WTC11 (cell line): ENCODE results near the gene KDM5B. TPM values are rescaled to one million over a fixed set of nuclear protein-coding genes. Genes with fewer than 3 reads are reported as not detected.
A peak's percentile ranks its signal among the peaks of the same experiment; 100 is the strongest.

Experiments used
- ATAC-seq: fragments of 200-7000 bp; cut with Tn5 transposase; 2 replicates; pipeline ENCODE4 v1.10.0; 2021; ENCODE audit warnings: mild to moderate bottlenecking, moderate library complexity
- CTCF ChIA-PET: fragments of 300-600 bp; sonication (Branson Sonifier 250); formaldehyde crosslinking; loops from one replicate; lab custom pipeline; 2021; ENCODE audit warnings: antibody characterized with exemption; lab: Charles Lee
- POLR2A ChIA-PET: fragments of 350-600 bp; sonication (Branson Sonifier 250); formaldehyde crosslinking; loops from one replicate; lab custom pipeline; 2021; ENCODE audit warnings: antibody characterized with exemption; lab: Charles Lee
- DNase-seq: peaks from one replicate; pipeline ENCODE4 v3.0.0; 2021; ENCODE audit warnings: low spot score
- H3K27ac Mint-ChIP-seq: 2 replicates; pipeline ENCODE4 v1.8.0; 2021; ENCODE audit warnings: mixed read lengths
- H3K27me3 Mint-ChIP-seq: 2 replicates; pipeline ENCODE4 v1.8.0; 2021; ENCODE audit warnings: low read depth, mild to moderate bottlenecking, moderate library complexity, mixed read lengths
- H3K36me3 Mint-ChIP-seq: 2 replicates; pipeline ENCODE4 v1.8.0; 2021; ENCODE audit warnings: mixed read lengths
- H3K4me1 Mint-ChIP-seq: 2 replicates; pipeline ENCODE4 v1.8.0; 2022; ENCODE audit warnings: mixed read lengths
- H3K4me3 Mint-ChIP-seq: 2 replicates; pipeline ENCODE4 v1.8.0; 2021; ENCODE audit warnings: mild to moderate bottlenecking, moderate library complexity, mixed read lengths
- H3K9me3 Mint-ChIP-seq: 2 replicates; pipeline ENCODE4 v1.8.0; 2021; ENCODE audit warnings: mixed read lengths
- ATF1 ChIP-seq: sonication (generic); formaldehyde crosslinking; IDR thresholded peaks from 2 replicates; pipeline ENCODE4 v1.8.1; 2023; ENCODE audit warnings: mild to moderate bottlenecking, moderate library complexity, missing genetic modification reagents
- CREM ChIP-seq: sonication (generic); formaldehyde crosslinking; IDR thresholded peaks from 2 replicates; pipeline ENCODE4 v1.8.1; 2022; ENCODE audit warnings: mild to moderate bottlenecking, missing genetic modification reagents, moderate library complexity
- FOXK1 ChIP-seq: sonication (generic); formaldehyde crosslinking; IDR thresholded peaks from 2 replicates; pipeline ENCODE4 v1.8.0; 2022; ENCODE audit warnings: mild to moderate bottlenecking, moderate library complexity, missing genetic modification reagents
- FOXP1 ChIP-seq: sonication (generic); formaldehyde crosslinking; IDR thresholded peaks from 2 replicates; pipeline ENCODE4 v1.8.0; 2022; ENCODE audit warnings: missing genetic modification reagents, mild to moderate bottlenecking, moderate library complexity, borderline replicate concordance
- HMGA2 ChIP-seq: fragments of 250-450 bp; sonication (Bioruptor Pico); IDR thresholded peaks from 2 replicates; pipeline ENCODE4 v1.4.0; 2021; ENCODE audit warnings: mild to moderate bottlenecking, moderate library complexity
- MXD4 ChIP-seq: fragments of 250-450 bp; sonication (Bioruptor Pico); IDR thresholded peaks from 2 replicates; pipeline ENCODE4 v1.8.0; 2021; ENCODE audit warnings: mild to moderate bottlenecking, moderate library complexity, borderline replicate concordance
- NFE2L1 ChIP-seq: sonication (generic); formaldehyde crosslinking; IDR thresholded peaks from 2 replicates; pipeline ENCODE4 v1.8.1; 2023; ENCODE audit warnings: missing genetic modification reagents
- OVOL2 ChIP-seq: fragments of 250-450 bp; sonication (Bioruptor Pico); IDR thresholded peaks from 2 replicates; pipeline ENCODE4 v1.9.0; 2021; ENCODE audit warnings: mild to moderate bottlenecking, borderline replicate concordance
- SOX15 ChIP-seq: fragments of 250-450 bp; sonication (Bioruptor Pico); IDR thresholded peaks from 2 replicates; pipeline ENCODE4 v1.9.0; 2021; ENCODE audit warnings: mild to moderate bottlenecking
- SP1 ChIP-seq: sonication (generic); formaldehyde crosslinking; conservative IDR thresholded peaks from 2 replicates; pipeline ENCODE4 v1.8.1; 2022; ENCODE audit warnings: missing genetic modification reagents
- TEAD4 ChIP-seq: sonication (generic); formaldehyde crosslinking; IDR thresholded peaks from 2 replicates; pipeline ENCODE4 v1.8.0; 2022; ENCODE audit warnings: mild to moderate bottlenecking, missing genetic modification reagents
- ZBTB43 ChIP-seq: sonication (generic); formaldehyde crosslinking; IDR thresholded peaks from 2 replicates; pipeline ENCODE4 v1.8.1; 2023; ENCODE audit warnings: mild to moderate bottlenecking, missing genetic modification reagents
- ZNF263 ChIP-seq: sonication (generic); formaldehyde crosslinking; IDR thresholded peaks from 2 replicates; pipeline ENCODE4 v1.8.1; 2022; ENCODE audit warnings: low read depth, mild to moderate bottlenecking, moderate library complexity, missing genetic modification reagents
- ZNF416 ChIP-seq: fragments of 250-450 bp; sonication (Bioruptor Pico); IDR thresholded peaks from 2 replicates; pipeline ENCODE4 v1.9.0; 2021; ENCODE audit warnings: mild to moderate bottlenecking, inconsistent platforms
- total RNA-seq: library from RNA; stranded (reverse); gene quantifications from 3 replicates; pipeline ENCODE4 v1.2.3, GENCODE V29; 2021
- TF ChIP-seq, protein P1 (sequence below): fragments of 250-450 bp; sonication (Bioruptor Pico); conservative IDR thresholded peaks from 2 replicates; pipeline ENCODE4 v1.9.0; 2021; ENCODE audit warnings: mild to moderate bottlenecking
- TF ChIP-seq, protein P2 (sequence below): sonication (generic); formaldehyde crosslinking; IDR thresholded peaks from 2 replicates; pipeline ENCODE4 v1.8.0; 2022; ENCODE audit warnings: mild to moderate bottlenecking, missing genetic modification reagents
- TF ChIP-seq, protein P3 (sequence below): sonication (generic); formaldehyde crosslinking; IDR thresholded peaks from 2 replicates; pipeline ENCODE4 v1.8.1; 2023; ENCODE audit warnings: mild to moderate bottlenecking, missing genetic modification reagents, moderate library complexity
- TF ChIP-seq, protein P4 (sequence below): sonication (generic); formaldehyde crosslinking; IDR thresholded peaks from 2 replicates; pipeline ENCODE4 v1.8.1; 2022; ENCODE audit warnings: missing genetic modification reagents, borderline replicate concordance
- TF ChIP-seq, protein P5 (sequence below): sonication (generic); formaldehyde crosslinking; conservative IDR thresholded peaks from 2 replicates; pipeline ENCODE4 v1.8.1; 2023; ENCODE audit warnings: mild to moderate bottlenecking, low read depth, missing genetic modification reagents, moderate library complexity

KDM5B gene
- total RNA-seq, 1 experiment from 2014 or later, result 222 TPM

GRCh38 chr1:202807451-202807925 is 733 bp downstream of the KDM5B start:
- no peaks in the 10 kb centered on the region for H3K9me3 Mint-ChIP-seq
- H3K4me3 Mint-ChIP-seq, result peak overlapping the region; percentile 80
- ChIA-PET CTCF (interaction anchor here (0.7 kb wide), 1 partner anchor 53 kb away, joined by 3 read pairs; no protein-coding TSS in a partner anchor), POLR2A (interaction anchor here (0.5 to 1.2 kb wide), 8 partner anchors 11 to 199 kb away, joined by 3 to 8 read pairs (median 4); partner anchors contain the start of genes KLHL12, RABIF and TMEM183A)
- DNase-seq (peak; percentile 36), ATAC-seq (no peak)
- H3K36me3 Mint-ChIP-seq, result no peaks in the 10 kb centered on the region
- peaks cover 64% of the 10 kb centered on the region for H3K4me1 Mint-ChIP-seq
- peaks cover 3% of the 10 kb centered on the region for H3K27me3 Mint-ChIP-seq
- no peak overlapping the region for H3K27ac Mint-ChIP-seq
- TF ChIP-seq FOXK1 (CRISPR knock-in tag) (no peak), SOX15 (CRISPR knock-in tag) (no peak), ZNF416 (CRISPR knock-in tag) (no peak), SP1 (CRISPR knock-in tag) (no peak)
- TF ChIP-seq, protein P1, sequence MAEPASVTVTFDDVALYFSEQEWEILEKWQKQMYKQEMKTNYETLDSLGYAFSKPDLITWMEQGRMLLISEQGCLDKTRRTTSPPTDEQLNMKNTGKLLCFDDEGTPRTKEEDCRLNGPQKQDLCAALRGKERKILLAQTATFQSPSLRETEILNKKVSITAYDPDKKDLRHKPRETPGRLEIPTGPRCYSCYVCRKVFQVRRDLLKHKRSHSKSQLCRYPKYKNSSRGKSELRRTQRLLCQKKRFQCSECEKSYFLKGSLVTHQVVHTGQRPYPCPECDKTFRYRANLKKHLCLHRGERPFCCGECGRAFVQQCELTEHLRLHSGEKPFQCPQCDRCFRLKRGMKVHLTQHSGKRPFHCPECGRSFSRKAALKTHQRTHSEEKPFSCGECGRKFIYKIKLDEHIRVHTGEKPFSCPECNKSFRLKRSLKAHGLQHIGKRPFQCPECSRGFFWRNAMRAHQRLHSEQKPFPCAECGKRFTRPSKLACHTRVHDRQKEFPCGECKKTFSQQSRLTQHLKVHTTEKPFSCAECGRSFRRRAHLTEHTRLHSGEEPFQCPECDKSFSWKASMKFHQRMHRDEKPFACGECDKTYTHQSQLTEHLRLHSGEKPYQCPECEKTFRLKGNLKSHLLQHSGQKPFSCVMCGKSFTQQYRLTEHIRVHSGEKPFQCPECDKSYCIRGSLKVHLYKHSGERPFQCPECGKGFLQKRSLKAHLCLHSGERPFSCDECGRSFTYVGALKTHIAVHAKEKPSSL (CRISPR knock-in tag), result no peak
- TF ChIP-seq, protein P2, sequence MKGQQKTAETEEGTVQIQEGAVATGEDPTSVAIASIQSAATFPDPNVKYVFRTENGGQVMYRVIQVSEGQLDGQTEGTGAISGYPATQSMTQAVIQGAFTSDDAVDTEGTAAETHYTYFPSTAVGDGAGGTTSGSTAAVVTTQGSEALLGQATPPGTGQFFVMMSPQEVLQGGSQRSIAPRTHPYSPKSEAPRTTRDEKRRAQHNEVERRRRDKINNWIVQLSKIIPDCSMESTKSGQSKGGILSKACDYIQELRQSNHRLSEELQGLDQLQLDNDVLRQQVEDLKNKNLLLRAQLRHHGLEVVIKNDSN (CRISPR knock-in tag), result 0 out of 2 replicates have a peak, but pooled peaks have one; percentile 14

DNA sequence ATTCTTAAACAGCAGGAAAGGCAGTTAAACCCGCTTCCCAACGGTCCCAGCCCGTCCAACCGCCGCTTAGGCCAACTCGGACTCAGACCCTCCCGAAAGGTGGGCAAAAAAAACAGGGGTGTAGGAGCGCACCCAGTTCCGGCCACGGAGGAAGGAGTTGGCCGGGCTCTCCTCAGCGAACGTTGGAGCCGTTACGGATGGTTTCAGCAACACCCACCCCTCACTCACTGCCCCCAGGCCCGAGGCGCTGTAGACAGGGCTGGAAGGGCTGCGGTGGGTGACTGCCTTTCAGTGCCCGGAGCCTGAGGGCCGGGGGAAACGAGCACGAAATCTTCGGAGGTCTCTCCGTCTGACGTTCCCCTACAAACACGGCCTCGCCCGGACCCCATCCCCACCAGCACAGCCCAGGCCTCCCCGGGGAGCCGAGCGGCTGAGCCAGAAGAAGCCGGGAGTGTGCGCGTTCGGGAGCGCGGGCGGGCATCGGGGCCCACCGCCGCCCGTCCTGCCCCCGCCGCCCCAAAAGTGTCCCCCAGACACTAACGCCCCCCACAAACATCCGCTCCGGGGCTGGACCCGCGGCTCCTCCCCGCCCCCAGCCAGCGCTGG is 1.3 kb downstream of the KDM5B start:
- Mint-ChIP-seq H3K4me3 (peak overlapping the region; percentile 80), H3K27me3 (peaks cover 3% of the 10 kb centered on the region), H3K4me1 (peaks cover 62% of the 10 kb centered on the region), H3K27ac (peak overlapping the region; percentile 90; the same call in 1 of the 2 replicates), H3K36me3 (no peaks in the 10 kb centered on the region), H3K9me3 (no peaks in the 10 kb centered on the region)
- DNase-seq (peak; percentile 24), ATAC-seq (no peak)
- POLR2A ChIA-PET, result interaction anchor here (1.1 kb wide), 1 partner anchor 88 kb away, joined by 3 read pairs; no protein-coding TSS in a partner anchor
- peak; percentile 54; the same call in 1 of the 2 replicates for TF ChIP-seq NFE2L1 (CRISPR knock-in tag)
- TF ChIP-seq MXD4 (CRISPR knock-in tag), result no peak
- 0 out of 2 replicates have a peak, but pooled peaks have one; percentile 41 for TF ChIP-seq FOXP1 (CRISPR knock-in tag)
- TF ChIP-seq, protein P3, sequence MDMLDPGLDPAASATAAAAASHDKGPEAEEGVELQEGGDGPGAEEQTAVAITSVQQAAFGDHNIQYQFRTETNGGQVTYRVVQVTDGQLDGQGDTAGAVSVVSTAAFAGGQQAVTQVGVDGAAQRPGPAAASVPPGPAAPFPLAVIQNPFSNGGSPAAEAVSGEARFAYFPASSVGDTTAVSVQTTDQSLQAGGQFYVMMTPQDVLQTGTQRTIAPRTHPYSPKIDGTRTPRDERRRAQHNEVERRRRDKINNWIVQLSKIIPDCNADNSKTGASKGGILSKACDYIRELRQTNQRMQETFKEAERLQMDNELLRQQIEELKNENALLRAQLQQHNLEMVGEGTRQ (CRISPR knock-in tag), result 0 out of 2 replicates have a peak, but pooled peaks have one; percentile 9
- CTCF ChIA-PET, result no interaction called here

DNA sequence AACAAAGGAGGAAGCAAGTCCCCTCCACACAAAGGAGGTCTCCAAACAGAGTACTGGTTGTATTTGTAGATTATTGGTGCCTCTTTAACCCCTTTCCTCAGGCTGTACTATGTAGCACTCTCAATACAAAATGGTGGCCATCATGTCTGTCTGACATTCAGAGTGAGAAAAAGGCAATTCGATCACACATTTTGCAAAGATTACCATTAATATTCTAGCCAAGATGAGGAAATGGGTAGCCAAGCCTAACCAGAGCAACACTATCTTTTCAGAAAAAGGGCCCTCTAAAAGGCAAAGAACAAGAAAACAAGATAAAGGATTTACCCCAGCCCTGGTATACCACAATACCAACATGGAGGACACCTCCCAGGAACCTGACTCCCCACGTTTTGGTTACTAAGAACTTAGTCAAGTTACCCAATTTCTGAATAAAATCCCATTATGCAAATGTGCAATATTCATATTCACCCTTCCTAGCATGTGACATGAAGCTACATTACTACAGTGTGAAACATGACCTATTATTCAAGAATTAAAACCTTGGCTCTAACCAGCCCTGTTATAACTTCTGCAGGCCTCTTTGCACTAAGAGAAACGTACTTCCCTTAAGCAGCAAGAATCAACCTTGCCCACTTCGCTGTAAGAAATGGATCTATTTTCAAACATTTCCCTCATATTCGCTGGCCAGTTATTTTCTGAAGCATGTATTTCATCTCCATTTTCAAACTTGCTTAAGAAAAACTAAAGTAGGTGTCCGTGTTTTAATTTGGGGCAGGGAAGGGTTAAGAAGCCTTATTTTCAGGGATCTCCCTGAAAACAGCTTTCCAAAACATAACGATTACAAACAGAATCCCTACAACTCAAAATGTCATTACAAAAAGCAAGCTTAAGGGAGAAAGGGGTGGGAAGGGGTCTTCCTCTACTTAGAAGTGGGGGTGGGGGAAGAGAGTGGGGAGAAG is 2.1 kb downstream of the KDM5B start:
- no peaks in the 10 kb centered on the region for H3K36me3 Mint-ChIP-seq
- no peak for TF ChIP-seq ZNF263 (CRISPR knock-in tag)
- TF ChIP-seq, protein P4, sequence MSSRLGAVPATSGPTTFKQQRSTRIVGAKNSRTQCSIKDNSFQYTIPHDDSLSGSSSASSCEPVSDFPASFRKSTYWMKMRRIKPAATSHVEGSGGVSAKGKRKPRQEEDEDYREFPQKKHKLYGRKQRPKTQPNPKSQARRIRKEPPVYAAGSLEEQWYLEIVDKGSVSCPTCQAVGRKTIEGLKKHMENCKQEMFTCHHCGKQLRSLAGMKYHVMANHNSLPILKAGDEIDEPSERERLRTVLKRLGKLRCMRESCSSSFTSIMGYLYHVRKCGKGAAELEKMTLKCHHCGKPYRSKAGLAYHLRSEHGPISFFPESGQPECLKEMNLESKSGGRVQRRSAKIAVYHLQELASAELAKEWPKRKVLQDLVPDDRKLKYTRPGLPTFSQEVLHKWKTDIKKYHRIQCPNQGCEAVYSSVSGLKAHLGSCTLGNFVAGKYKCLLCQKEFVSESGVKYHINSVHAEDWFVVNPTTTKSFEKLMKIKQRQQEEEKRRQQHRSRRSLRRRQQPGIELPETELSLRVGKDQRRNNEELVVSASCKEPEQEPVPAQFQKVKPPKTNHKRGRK (CRISPR knock-in tag), result no peak
- no peak for TF ChIP-seq ZBTB43 (CRISPR knock-in tag)
- TF ChIP-seq TEAD4 (CRISPR knock-in tag), result no peak
- TF ChIP-seq ATF1 (CRISPR knock-in tag), result no peak
- no peak for TF ChIP-seq OVOL2
- no peak for TF ChIP-seq CREM (CRISPR knock-in tag)
- TF ChIP-seq, protein P5, sequence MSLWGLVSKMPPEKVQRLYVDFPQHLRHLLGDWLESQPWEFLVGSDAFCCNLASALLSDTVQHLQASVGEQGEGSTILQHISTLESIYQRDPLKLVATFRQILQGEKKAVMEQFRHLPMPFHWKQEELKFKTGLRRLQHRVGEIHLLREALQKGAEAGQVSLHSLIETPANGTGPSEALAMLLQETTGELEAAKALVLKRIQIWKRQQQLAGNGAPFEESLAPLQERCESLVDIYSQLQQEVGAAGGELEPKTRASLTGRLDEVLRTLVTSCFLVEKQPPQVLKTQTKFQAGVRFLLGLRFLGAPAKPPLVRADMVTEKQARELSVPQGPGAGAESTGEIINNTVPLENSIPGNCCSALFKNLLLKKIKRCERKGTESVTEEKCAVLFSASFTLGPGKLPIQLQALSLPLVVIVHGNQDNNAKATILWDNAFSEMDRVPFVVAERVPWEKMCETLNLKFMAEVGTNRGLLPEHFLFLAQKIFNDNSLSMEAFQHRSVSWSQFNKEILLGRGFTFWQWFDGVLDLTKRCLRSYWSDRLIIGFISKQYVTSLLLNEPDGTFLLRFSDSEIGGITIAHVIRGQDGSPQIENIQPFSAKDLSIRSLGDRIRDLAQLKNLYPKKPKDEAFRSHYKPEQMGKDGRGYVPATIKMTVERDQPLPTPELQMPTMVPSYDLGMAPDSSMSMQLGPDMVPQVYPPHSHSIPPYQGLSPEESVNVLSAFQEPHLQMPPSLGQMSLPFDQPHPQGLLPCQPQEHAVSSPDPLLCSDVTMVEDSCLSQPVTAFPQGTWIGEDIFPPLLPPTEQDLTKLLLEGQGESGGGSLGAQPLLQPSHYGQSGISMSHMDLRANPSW (CRISPR knock-in tag), result no peak
- TF ChIP-seq HMGA2 (CRISPR knock-in tag), result no peak
- TF ChIP-seq FOXP1 (CRISPR knock-in tag), result no peak

More for the DNA sequence above, 2.1 kb downstream of the KDM5B start:
- peak overlapping the region; percentile 80 for H3K4me3 Mint-ChIP-seq
- no peaks in the 10 kb centered on the region for H3K9me3 Mint-ChIP-seq
- no peaks in the 10 kb centered on the region; the same call in none of the 2 replicates for H3K27me3 Mint-ChIP-seq
- ATAC-seq, result no peak
- ChIA-PET POLR2A (interaction anchor here (1.1 kb wide), 1 partner anchor 87 kb away, joined by 3 read pairs; no protein-coding TSS in a partner anchor), CTCF (interaction anchor here (1.2 kb wide), 1 partner anchor 234 kb away, joined by 3 read pairs; no protein-coding TSS in a partner anchor)
- no peak for DNase-seq
- peak overlapping the region; percentile 90 for H3K27ac Mint-ChIP-seq
- H3K4me1 Mint-ChIP-seq, result peaks cover 60% of the 10 kb centered on the region
